B cell (primary cell): Measurements from ENCODE around the gene STH.

ENCODE experiments used
- CTCF ChIP-seq: fragments of 200-600 bp; IDR thresholded peaks from one replicate; pipeline ENCODE4 v1.8.0; 2022; ENCODE audit warnings: antibody characterized with exemption, mild to moderate bottlenecking
- EZH2 ChIP-seq: IDR thresholded peaks from 2 replicates; pipeline ENCODE4 v1.6.1; 2012; ENCODE audit warnings: borderline replicate concordance, low read depth, mild to moderate bottlenecking, moderate library complexity, low read length; ENCODE audit not compliant: insufficient read depth, poor library complexity, severe bottlenecking

- TF ChIP-seq CTCF: no peak
- TF ChIP-seq EZH2: no peak
Observed at GRCh38 chr17:46020998-46021397, 21.9 kb downstream of the STH start.
